Measurements from ENCODE around the gene OR8D4. TPM values are rescaled to one million over a fixed set of nuclear protein-coding genes. Genes with fewer than 3 reads are reported as not detected.
"Not testable (repeated sequence)": the region's sequence is repeated elsewhere in the genome, so short reads cannot be mapped to it uniquely, and the experiment has no call there.

The OR8D4 gene
- polyA plus RNA-seq, 3 donors = not detected

- Mint-ChIP-seq H3K27ac (no peak overlapping the region), H3K27me3 (ENCODE audit: low read depth in 3 of 3) (no peaks in the 10 kb centered on the region), H3K36me3 (no peaks in the 10 kb centered on the region), H3K9me3 (peaks cover under 1 to 13% (median 7%) of the 10 kb centered on the region in 7 donors), H3K4me1 (no peaks in the 10 kb centered on the region), H3K4me3 (no peak overlapping the region)
- Histone ChIP-seq H3K79me2 (ENCODE audit: insufficient read depth, low read length) (no peaks in the 10 kb centered on the region), H3K27me3 (ENCODE audit: control insufficient read depth in 2 of 2, insufficient read depth in 2 of 2, low read length in 2 of 2) (no peaks in the 10 kb centered on the region), H3K9ac (ENCODE audit: insufficient read depth, low read length, poor library complexity, severe bottlenecking) (no peak overlapping the region), H4K20me1 (ENCODE audit: insufficient read depth, low read length) (no peaks in the 10 kb centered on the region), H3K4me1 (ENCODE audit: control insufficient read depth in 1 of 2, insufficient read depth in 2 of 2, low read length in 2 of 2) (no peaks in the 10 kb centered on the region), H3K9me3 (replicated peaks in 1 of 2; ENCODE audit: control insufficient read depth in 1 of 2, insufficient read depth in 1 of 2, low read length in 2 of 2) (peaks cover 7 to 8% of the 10 kb centered on the region in 2 donors), H3K36me3 (replicated peaks in 1 of 2; ENCODE audit: control insufficient read depth in 1 of 2, insufficient read depth in 2 of 2, low read length in 2 of 2) (no peaks in the 10 kb centered on the region), H3K4me3 (replicated peaks in 1 of 3; ENCODE audit: low read depth in 2 of 3, low read length in 3 of 3) (no peak overlapping the region), H2AFZ (ENCODE audit: insufficient read depth, low read depth, low read length, poor library complexity, severe bottlenecking) (no peak overlapping the region), H3K4me2 (replicated peaks; ENCODE audit: extremely low read depth, low read length, poor library complexity, severe bottlenecking) (no peak overlapping the region), H3K27ac (ENCODE audit: low read depth in 1 of 2, low read length in 2 of 2) (no peak overlapping the region)
- TF ChIP-seq, protein P1, sequence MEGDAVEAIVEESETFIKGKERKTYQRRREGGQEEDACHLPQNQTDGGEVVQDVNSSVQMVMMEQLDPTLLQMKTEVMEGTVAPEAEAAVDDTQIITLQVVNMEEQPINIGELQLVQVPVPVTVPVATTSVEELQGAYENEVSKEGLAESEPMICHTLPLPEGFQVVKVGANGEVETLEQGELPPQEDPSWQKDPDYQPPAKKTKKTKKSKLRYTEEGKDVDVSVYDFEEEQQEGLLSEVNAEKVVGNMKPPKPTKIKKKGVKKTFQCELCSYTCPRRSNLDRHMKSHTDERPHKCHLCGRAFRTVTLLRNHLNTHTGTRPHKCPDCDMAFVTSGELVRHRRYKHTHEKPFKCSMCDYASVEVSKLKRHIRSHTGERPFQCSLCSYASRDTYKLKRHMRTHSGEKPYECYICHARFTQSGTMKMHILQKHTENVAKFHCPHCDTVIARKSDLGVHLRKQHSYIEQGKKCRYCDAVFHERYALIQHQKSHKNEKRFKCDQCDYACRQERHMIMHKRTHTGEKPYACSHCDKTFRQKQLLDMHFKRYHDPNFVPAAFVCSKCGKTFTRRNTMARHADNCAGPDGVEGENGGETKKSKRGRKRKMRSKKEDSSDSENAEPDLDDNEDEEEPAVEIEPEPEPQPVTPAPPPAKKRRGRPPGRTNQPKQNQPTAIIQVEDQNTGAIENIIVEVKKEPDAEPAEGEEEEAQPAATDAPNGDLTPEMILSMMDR (IDR thresholded peaks at IDR 0.05) = no peak
- intact Hi-C loops (cut with micrococcal nuclease) = no loop called here
- no peak for DNase-seq
- WGBS (ENCODE audit: insufficient coverage) = no CpG with 5 or more reads among the region's 2 CpGs
Observed at GRCh38 chr11:123859731-123860130, 42.2 kb upstream of the OR8D4 start.

DNA sequence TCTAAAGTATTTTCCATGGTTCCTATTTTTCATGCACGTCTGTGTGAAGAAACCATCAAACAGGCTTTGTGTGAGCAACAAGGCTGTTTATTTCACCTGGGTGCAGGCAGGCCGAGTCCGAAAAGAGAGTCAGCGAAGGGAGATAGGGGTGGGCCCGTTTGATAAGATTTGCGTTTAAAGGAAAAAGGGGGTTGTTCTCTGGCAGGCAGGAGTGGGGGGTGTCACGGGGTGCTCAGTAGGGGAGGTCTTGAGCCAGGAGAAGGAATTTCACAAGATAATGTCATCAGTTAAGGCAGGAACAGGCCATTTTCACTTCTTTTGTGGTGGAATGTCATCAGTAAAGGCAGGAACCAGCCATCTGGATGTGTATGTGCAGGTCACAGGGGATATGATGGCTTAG is 36.7 kb upstream of the OR8D4 start:
- H3K79me2 ChIP-seq (ENCODE audit: insufficient read depth, low read length); H3K4me2 ChIP-seq (replicated peaks; ENCODE audit: extremely low read depth, low read length, poor library complexity, severe bottlenecking); H3K27ac Mint-ChIP-seq; H3K36me3 ChIP-seq (replicated peaks in 1 of 2; ENCODE audit: control insufficient read depth in 1 of 2, insufficient read depth in 2 of 2, low read length in 2 of 2); H3K4me1 ChIP-seq (ENCODE audit: control insufficient read depth in 1 of 2, insufficient read depth in 2 of 2, low read length in 2 of 2); H3K4me1 Mint-ChIP-seq; H3K9ac ChIP-seq (ENCODE audit: insufficient read depth, low read length, poor library complexity, severe bottlenecking); intact Hi-C loops (cut with micrococcal nuclease); H2AFZ ChIP-seq (ENCODE audit: insufficient read depth, low read depth, low read length, poor library complexity, severe bottlenecking); H3K9me3 ChIP-seq (replicated peaks in 1 of 2; ENCODE audit: control insufficient read depth in 1 of 2, insufficient read depth in 1 of 2, low read length in 2 of 2); H3K27me3 Mint-ChIP-seq (ENCODE audit: low read depth in 3 of 3); H3K27me3 ChIP-seq (ENCODE audit: control insufficient read depth in 2 of 2, insufficient read depth in 2 of 2, low read length in 2 of 2); H3K9me3 Mint-ChIP-seq; H3K4me3 Mint-ChIP-seq; DNase-seq; H3K27ac ChIP-seq (ENCODE audit: low read depth in 1 of 2, low read length in 2 of 2); H3K36me3 Mint-ChIP-seq; H3K4me3 ChIP-seq (replicated peaks in 1 of 3; ENCODE audit: low read depth in 2 of 3, low read length in 3 of 3); H4K20me1 ChIP-seq (ENCODE audit: insufficient read depth, low read length): not testable (repeated sequence)
- 72% methylated on average over 5 of the region's 7 CpGs for WGBS (ENCODE audit: insufficient coverage)

- intact Hi-C loops (cut with micrococcal nuclease) = not testable (repeated sequence)
Observed at GRCh38 chr11:123867795-123868194, 34.2 kb upstream of the OR8D4 start.

More at GRCh38 chr11:123867795-123868194, 34.2 kb upstream of the OR8D4 start:
- not testable (repeated sequence) for H3K36me3 Mint-ChIP-seq; H3K36me3 ChIP-seq (replicated peaks in 1 of 2; ENCODE audit: control insufficient read depth in 1 of 2, insufficient read depth in 2 of 2, low read length in 2 of 2); H4K20me1 ChIP-seq (ENCODE audit: insufficient read depth, low read length); H3K9me3 Mint-ChIP-seq; H3K27me3 Mint-ChIP-seq (ENCODE audit: low read depth in 3 of 3); H3K4me1 ChIP-seq (ENCODE audit: control insufficient read depth in 1 of 2, insufficient read depth in 2 of 2, low read length in 2 of 2); H2AFZ ChIP-seq (ENCODE audit: insufficient read depth, low read depth, low read length, poor library complexity, severe bottlenecking); H3K9ac ChIP-seq (ENCODE audit: insufficient read depth, low read length, poor library complexity, severe bottlenecking); H3K79me2 ChIP-seq (ENCODE audit: insufficient read depth, low read length); H3K27me3 ChIP-seq (ENCODE audit: control insufficient read depth in 2 of 2, insufficient read depth in 2 of 2, low read length in 2 of 2); H3K4me3 ChIP-seq (replicated peaks in 1 of 3; ENCODE audit: low read depth in 2 of 3, low read length in 3 of 3); H3K27ac Mint-ChIP-seq; H3K4me3 Mint-ChIP-seq; DNase-seq; H3K4me2 ChIP-seq (replicated peaks; ENCODE audit: extremely low read depth, low read length, poor library complexity, severe bottlenecking); H3K9me3 ChIP-seq (replicated peaks in 1 of 2; ENCODE audit: control insufficient read depth in 1 of 2, insufficient read depth in 1 of 2, low read length in 2 of 2); H3K4me1 Mint-ChIP-seq; H3K27ac ChIP-seq (ENCODE audit: low read depth in 1 of 2, low read length in 2 of 2)
- 85% methylated on average over 9 of the region's 9 CpGs for WGBS (ENCODE audit: insufficient coverage)

Data from CD14-positive monocyte (primary cell).